Testis (tissue), 3 donors: ENCODE measurements around the gene DOK3. TPM values are rescaled to one million over a fixed set of nuclear protein-coding genes. Genes with fewer than 3 reads are reported as not detected.

Experiments used
- DNase-seq: peaks from one replicate; pipeline ENCODE4 v3.0.0-alpha.2; 2019
- H3K27ac ChIP-seq, 2 donors: fragments of 200-600 bp; sonication (generic); one replicate each; pipeline ENCODE4 v1.5.1; 2019
- H3K27me3 ChIP-seq: fragments of 200-600 bp; sonication (generic); one replicate; pipeline ENCODE4 v1.5.1; 2019
- H3K36me3 ChIP-seq: fragments of 200-600 bp; sonication (generic); one replicate; pipeline ENCODE4 v1.5.1; 2017; ENCODE audit warnings: low read depth; ENCODE audit errors: missing control alignments
- H3K4me1 ChIP-seq: fragments of 200-600 bp; sonication (generic); one replicate; pipeline ENCODE4 v1.5.1; 2019
- H3K4me3 ChIP-seq, 2 donors: fragments of 200-600 bp; sonication (generic); one replicate each; pipeline ENCODE4 v1.5.1; 2017 to 2019
- H3K9me3 ChIP-seq: fragments of 200-600 bp; sonication (generic); one replicate; pipeline ENCODE4 v1.5.1; 2017
- CTCF ChIP-seq, 3 experiments: fragments of 450-650 bp in 2 of 3; fragments of 200-600 bp in 1 of 3; sonication (generic) in 1 of 3; IDR thresholded peaks; one replicate each; pipeline ENCODE4 v1.5.1; 2016 to 2019; ENCODE audit warnings: antibody characterized with exemption in 3 of 3, mild to moderate bottlenecking in 2 of 3, moderate library complexity in 1 of 3
- POLR2A ChIP-seq: fragments of 450-650 bp; IDR thresholded peaks from one replicate; pipeline ENCODE4 v1.6.1; 2017; ENCODE audit warnings: antibody characterized with exemption, mild to moderate bottlenecking, moderate library complexity
- WGBS, 2 donors: methylation state at CpG; one replicate each; pipeline ENCODE4 v1.1.5; 2018; 5-methylcytosine and 5-hydroxymethylcytosine counted together
- intact Hi-C: fragments of 100-400 bp; cut with DNase I; formaldehyde crosslinking; loops from one replicate; pipeline ENCODE4 v1.15.1; 2023; ENCODE audit warnings: low total_unique reads
- polyA plus RNA-seq: library from polyadenylated mRNA; stranded (reverse); fragments of 350-450 nt; fragmentation: Illumina TruSeq; extraction: RNeasy Lipid Tissue Mini Kit (QIAGEN cat#74804); gene quantifications from one replicate; pipeline ENCODE4 v1.2.3, GENCODE V29; 2014; ENCODE audit warnings: low read depth, low replicate concordance; ENCODE audit not compliant: insufficient read depth
- total RNA-seq, 2 donors: library from RNA; depleted of rRNA; stranded (reverse); fragments of >200 nt; gene quantifications; one replicate each; pipeline ENCODE4 v1.2.3, GENCODE V29; 2016

DOK3 gene
- total and polyA plus RNA-seq, 3 donors from 2014 or later, result 10.4 to 18.7 (median 10.7) TPM

GRCh38 chr5:177454397-177455035 is 55.1 kb downstream of the DOK3 start:
- H3K36me3 ChIP-seq, result no peaks in the 10 kb centered on the region
- TF ChIP-seq POLR2A (no peak), CTCF (IDR thresholded peaks at IDR 0.05) (peak; percentile 91 to 99 (median 98))
- H3K9me3 ChIP-seq, result no peaks in the 10 kb centered on the region
- peak overlapping the region; percentile 58 to 66 for H3K4me3 ChIP-seq
- 0 to 3% methylated on average over 8 to 71 of the region's 84 CpGs for WGBS, 2 donors
- no peaks in the 10 kb centered on the region for H3K27me3 ChIP-seq
- intact Hi-C loops, result loop anchor here (5.0 kb wide), 1 partner anchor 52 kb away; the partner anchor contains the start of gene PFN3
- peak; percentile 93 for DNase-seq
- peaks cover 14% of the 10 kb centered on the region for H3K4me1 ChIP-seq
- H3K27ac ChIP-seq, result peak overlapping the region; percentile 24 to 55

- DNase-seq, result peak; percentile 58
- Histone ChIP-seq H3K36me3 (no peaks in the 10 kb centered on the region), H3K4me1 (peaks cover 14% of the 10 kb centered on the region), H3K4me3 (peak overlapping the region; percentile 58 to 66), H3K9me3 (no peaks in the 10 kb centered on the region), H3K27me3 (no peaks in the 10 kb centered on the region), H3K27ac (peak overlapping the region; percentile 24 to 55)
- intact Hi-C loops, result no loop called here
- TF ChIP-seq CTCF (IDR thresholded peaks at IDR 0.05), result peak in 1 of 3 experiments; percentile 7
- TF ChIP-seq POLR2A, result no peak
- WGBS, 2 donors, result 0 to 8% methylated on average over 2 to 31 of the region's 31 CpGs
Observed at GRCh38 chr5:177453852-177454396, 55.7 kb downstream of the DOK3 start.

GRCh38 chr5:177452688-177453638 is 56.7 kb downstream of the DOK3 start:
- Histone ChIP-seq H3K36me3 (no peaks in the 10 kb centered on the region), H3K9me3 (no peaks in the 10 kb centered on the region), H3K4me1 (peaks cover 15% of the 10 kb centered on the region), H3K27ac (no peak overlapping the region), H3K4me3 (no peak overlapping the region), H3K27me3 (no peaks in the 10 kb centered on the region)
- intact Hi-C loops, result no loop called here
- no peak for DNase-seq
- WGBS, 2 donors, result 70 to 87% methylated on average over 12 to 15 of the region's 17 CpGs
- TF ChIP-seq CTCF (IDR thresholded peaks at IDR 0.05), result no peak
- no peak for TF ChIP-seq POLR2A

Other genes starting within 250 kb of the DOK3 start
- gene RAB24, start 206.1 kb downstream of the DOK3 start, total RNA-seq, result 10 to 100 TPM; 25.5 to 29.4 TPM
- 19.2 TPM for gene RAB24, start 206.1 kb downstream of the DOK3 start, polyA plus RNA-seq
- 10 to 100 TPM; 65.7 to 83.4 TPM for gene PRELID1, start 206.0 kb downstream of the DOK3 start, total RNA-seq
- gene PRELID1, start 206.0 kb downstream of the DOK3 start, polyA plus RNA-seq, result 78.3 TPM
- gene MXD3, start 197.9 kb downstream of the DOK3 start, total RNA-seq, result 10 to 100 TPM; 12.5 to 12.9 TPM
- gene MXD3, start 197.9 kb downstream of the DOK3 start, polyA plus RNA-seq, result 7.7 TPM
- 100 to 1,000 TPM; 355 TPM for gene LMAN2, start 158.2 kb downstream of the DOK3 start, total RNA-seq
- 254 TPM for gene LMAN2, start 158.2 kb downstream of the DOK3 start, polyA plus RNA-seq
- 10 to 100 TPM; 39.2 to 40.5 TPM for gene RGS14, start 151.9 kb downstream of the DOK3 start, total RNA-seq
- 25.3 TPM for gene RGS14, start 151.9 kb downstream of the DOK3 start, polyA plus RNA-seq
- under 1 TPM in 1 of 2 donors, not detected in 1; 0.19 TPM for gene SLC34A1, start 125.4 kb downstream of the DOK3 start, total RNA-seq
- not detected for gene SLC34A1, start 125.4 kb downstream of the DOK3 start, polyA plus RNA-seq
- gene PFN3, start 109.2 kb downstream of the DOK3 start, total RNA-seq, result 10 to 100 TPM; 27.5 to 45.7 TPM
- 7.4 TPM for gene PFN3, start 109.2 kb downstream of the DOK3 start, polyA plus RNA-seq
- gene F12, start 100.3 kb downstream of the DOK3 start, total RNA-seq, result 1 to 10 TPM; 5.3 to 5.8 TPM
- gene F12, start 100.3 kb downstream of the DOK3 start, polyA plus RNA-seq, result 4.9 TPM
- gene GRK6, start 83.2 kb downstream of the DOK3 start, total RNA-seq, result 10 to 100 TPM; 51.8 to 57.0 TPM
- gene GRK6, start 83.2 kb downstream of the DOK3 start, polyA plus RNA-seq, result 32.6 TPM
- 10 to 100 TPM; 19.9 to 23.2 TPM for gene PRR7, start 63.0 kb downstream of the DOK3 start, total RNA-seq
- 2.8 TPM for gene PRR7, start 63.0 kb downstream of the DOK3 start, polyA plus RNA-seq
- gene DBN1, start 36.2 kb downstream of the DOK3 start, total RNA-seq, result 10 to 100 TPM; 69.6 to 83.1 TPM
- 50.5 TPM for gene DBN1, start 36.2 kb downstream of the DOK3 start, polyA plus RNA-seq
- 100 to 1,000 TPM in 1 of 2 donors, 10 to 100 TPM in 1; 90.5 to 118 TPM for gene PDLIM7, start 12.2 kb downstream of the DOK3 start, total RNA-seq
- 72.2 TPM for gene PDLIM7, start 12.2 kb downstream of the DOK3 start, polyA plus RNA-seq
- gene DDX41, start 7.1 kb upstream of the DOK3 start, total RNA-seq, result 100 to 1,000 TPM; 193 to 197 TPM
- gene DDX41, start 7.1 kb upstream of the DOK3 start, polyA plus RNA-seq, result 99.1 TPM
- gene FAM193B, start 44.7 kb upstream of the DOK3 start, total RNA-seq, result 100 to 1,000 TPM; 111 to 157 TPM
- gene FAM193B, start 44.7 kb upstream of the DOK3 start, polyA plus RNA-seq, result 81.3 TPM
- 100 to 1,000 TPM; 122 to 128 TPM for gene TMED9, start 82.4 kb upstream of the DOK3 start, total RNA-seq
- gene TMED9, start 82.4 kb upstream of the DOK3 start, polyA plus RNA-seq, result 140 TPM
- gene B4GALT7, start 90.3 kb upstream of the DOK3 start, total RNA-seq, result 10 to 100 TPM; 49.9 to 55.7 TPM
- gene B4GALT7, start 90.3 kb upstream of the DOK3 start, polyA plus RNA-seq, result 39.9 TPM